Spleen (tissue), 11 donors: ENCODE measurements around the gene SMOC2. TPM values are rescaled to one million over a fixed set of nuclear protein-coding genes. Genes with fewer than 3 reads are reported as not detected.

Source experiments
- DNase-seq: peaks from one replicate; pipeline ENCODE4 v3.0.0-alpha.2; 2020
- H3K27ac ChIP-seq, 8 donors: fragments of 200-600 bp; sonication (generic) in 7 of 8; 1 replicate in 4 of 8; 2 replicates in 4 of 8; pipeline versions ENCODE4 v1.5.0 to v1.8.0; 2016 to 2021; ENCODE audit warnings: inconsistent platforms in 4 of 8, mild to moderate bottlenecking in 4 of 8, moderate library complexity in 1 of 8
- H3K27me3 ChIP-seq, 7 donors: fragments of 200-600 bp; sonication (generic) in 6 of 7; replicated peaks in 1 of 7; 1 replicate in 4 of 7; 2 replicates in 3 of 7; pipeline versions ENCODE4 v1.5.0 to v1.8.0; 2016 to 2021; ENCODE audit warnings: inconsistent platforms in 3 of 7, mild to moderate bottlenecking in 1 of 7
- H3K36me3 ChIP-seq, 6 donors: fragments of 200-600 bp; sonication (generic) in 5 of 6; 1 replicate in 4 of 6; 2 replicates in 2 of 6; pipeline versions ENCODE4 v1.5.0 to v1.8.0; 2016 to 2021; ENCODE audit warnings: inconsistent platforms in 2 of 6
- H3K4me1 ChIP-seq, 6 donors: fragments of 200-600 bp; sonication (generic) in 5 of 6; 1 replicate in 3 of 6; 2 replicates in 3 of 6; pipeline versions ENCODE4 v1.5.0 to v1.8.0; 2016 to 2021; ENCODE audit warnings: inconsistent platforms in 3 of 6
- H3K4me3 ChIP-seq, 8 donors: fragments of 200-600 bp; sonication (generic) in 7 of 8; 1 replicate in 4 of 8; 2 replicates in 4 of 8; pipeline versions ENCODE4 v1.5.0 to v1.8.0; 2016 to 2021; ENCODE audit warnings: inconsistent platforms in 4 of 8, mild to moderate bottlenecking in 4 of 8, moderate library complexity in 2 of 8
- H3K9me3 ChIP-seq, 8 donors: fragments of 200-600 bp; sonication (generic) in 7 of 8; 1 replicate in 4 of 8; 2 replicates in 4 of 8; pipeline versions ENCODE4 v1.5.0 to v1.8.0; 2016 to 2021; ENCODE audit warnings: inconsistent platforms in 4 of 8
- POLR2A ChIP-seq, 3 donors: fragments of 450-650 bp; IDR thresholded peaks; one replicate each; pipeline ENCODE4 v1.5.1; 2017; ENCODE audit warnings: antibody characterized with exemption in 3 of 3, mild to moderate bottlenecking in 1 of 3
- POLR2AphosphoS5 ChIP-seq, 3 donors: sonication (generic); formaldehyde crosslinking; IDR thresholded peaks; one replicate each; pipeline ENCODE4 v1.5.1; 2017; ENCODE audit warnings: antibody characterized with exemption in 3 of 3
- WGBS, 5 donors: extraction: QIAGEN DNeasy Blood & Tissue Kit in 3 of 5; methylation state at CpG; one replicate each; pipeline versions ENCODE4 v1.1.5 to v1.1.7; 2013 to 2018; 5-methylcytosine and 5-hydroxymethylcytosine counted together
- intact Hi-C: fragments of 100-400 bp; cut with DNase I; formaldehyde crosslinking; loops from one replicate; pipeline ENCODE4 v1.15.0; 2023; ENCODE audit warnings: low total_unique reads
- polyA plus RNA-seq, 3 donors: library from polyadenylated mRNA; stranded (reverse); fragments of 200-250 nt; gene quantifications; one replicate each; pipeline ENCODE4 v1.2.1, GENCODE V29; 2013
- total RNA-seq, 7 donors: library from RNA; depleted of rRNA in 3 of 7; stranded (reverse); fragments of >200 nt in 3 of 7; fragmentation: NEBNext Ultra II Directional in 4 of 7; extraction: Animal tissue kit (Norgen Biotek cat#: 25700) in 4 of 7; gene quantifications; one replicate each; pipeline versions ENCODE4 v1.1.0 to v1.2.1, GENCODE V29; 2016 to 2021
- TF ChIP-seq, protein P1 (sequence below), 11 experiments: fragments of 200-600 bp in 7 of 11; fragments of 450-650 bp in 4 of 11; sonication (generic) in 4 of 11; IDR thresholded peaks in 8 of 11; conservative IDR thresholded peaks in 3 of 11; 1 replicate in 7 of 11; 2 replicates in 4 of 11; pipeline versions ENCODE4 v1.4.0 to v1.8.0; 2016 to 2021; ENCODE audit warnings: antibody characterized with exemption in 11 of 11, inconsistent platforms in 4 of 11, mild to moderate bottlenecking in 1 of 11
- donor health status: healthy with polysubstance abuse.
- donor health status: DM: no; HTN: no; CAD: no; lungs with moderate emphysema.
- donor health status: DM: no; HTN: no; CAD: no.
- donor health status: Bipolar disorder and iron deficiency.
- donor health status: healthy.
- donor health status: DM: no; HTN: no; CAD: no.
- donor health status: DM: yes; HTN: yes; CAD: no.

Gene SMOC2
- total and polyA plus RNA-seq, 10 donors: 0.94 to 7.6 (median 1.8) TPM

DNA sequence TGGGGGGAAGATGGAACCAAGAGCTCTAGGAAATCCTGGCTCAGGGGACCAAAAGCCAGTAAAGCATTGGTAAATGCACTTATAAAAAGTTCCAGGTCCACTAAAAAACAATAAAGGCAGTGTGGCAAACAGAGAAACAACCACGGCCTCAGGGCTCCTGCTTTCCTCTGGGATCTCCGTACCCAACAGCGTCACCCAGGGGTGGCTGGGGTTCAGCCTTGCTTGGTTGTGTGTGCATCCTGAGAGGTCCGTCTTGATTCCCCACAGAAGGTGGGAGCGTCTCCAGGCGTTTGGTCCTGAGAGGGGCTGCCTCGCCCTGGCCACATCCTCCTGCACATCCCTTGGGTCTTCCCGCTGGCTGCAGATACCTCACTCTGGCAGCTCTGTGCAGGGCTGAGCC, 60.6 kb downstream of the SMOC2 start:
- no peak for DNase-seq
- no peaks in the 10 kb centered on the region for H3K9me3 ChIP-seq
- no peak overlapping the region for H3K27ac ChIP-seq
- H3K4me3 ChIP-seq: no peak overlapping the region
- peaks cover 0 to 9% (median 0%) of the 10 kb centered on the region in 7 donors for H3K27me3 ChIP-seq
- intact Hi-C loops: no loop called here
- H3K36me3 ChIP-seq: no peaks in the 10 kb centered on the region
- 73 to 91% (median 78%) methylated on average over 8 of the region's 8 CpGs for WGBS, 5 donors
- H3K4me1 ChIP-seq: no peaks in the 10 kb centered on the region
- no peak for TF ChIP-seq POLR2AphosphoS5 (IDR thresholded peaks at IDR 0.05)
- TF ChIP-seq, protein P1, sequence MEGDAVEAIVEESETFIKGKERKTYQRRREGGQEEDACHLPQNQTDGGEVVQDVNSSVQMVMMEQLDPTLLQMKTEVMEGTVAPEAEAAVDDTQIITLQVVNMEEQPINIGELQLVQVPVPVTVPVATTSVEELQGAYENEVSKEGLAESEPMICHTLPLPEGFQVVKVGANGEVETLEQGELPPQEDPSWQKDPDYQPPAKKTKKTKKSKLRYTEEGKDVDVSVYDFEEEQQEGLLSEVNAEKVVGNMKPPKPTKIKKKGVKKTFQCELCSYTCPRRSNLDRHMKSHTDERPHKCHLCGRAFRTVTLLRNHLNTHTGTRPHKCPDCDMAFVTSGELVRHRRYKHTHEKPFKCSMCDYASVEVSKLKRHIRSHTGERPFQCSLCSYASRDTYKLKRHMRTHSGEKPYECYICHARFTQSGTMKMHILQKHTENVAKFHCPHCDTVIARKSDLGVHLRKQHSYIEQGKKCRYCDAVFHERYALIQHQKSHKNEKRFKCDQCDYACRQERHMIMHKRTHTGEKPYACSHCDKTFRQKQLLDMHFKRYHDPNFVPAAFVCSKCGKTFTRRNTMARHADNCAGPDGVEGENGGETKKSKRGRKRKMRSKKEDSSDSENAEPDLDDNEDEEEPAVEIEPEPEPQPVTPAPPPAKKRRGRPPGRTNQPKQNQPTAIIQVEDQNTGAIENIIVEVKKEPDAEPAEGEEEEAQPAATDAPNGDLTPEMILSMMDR (IDR thresholded peaks at IDR 0.05 in 8 of 11, conservative IDR thresholded peaks at IDR 0.05 in 3 of 11): no peak

DNA sequence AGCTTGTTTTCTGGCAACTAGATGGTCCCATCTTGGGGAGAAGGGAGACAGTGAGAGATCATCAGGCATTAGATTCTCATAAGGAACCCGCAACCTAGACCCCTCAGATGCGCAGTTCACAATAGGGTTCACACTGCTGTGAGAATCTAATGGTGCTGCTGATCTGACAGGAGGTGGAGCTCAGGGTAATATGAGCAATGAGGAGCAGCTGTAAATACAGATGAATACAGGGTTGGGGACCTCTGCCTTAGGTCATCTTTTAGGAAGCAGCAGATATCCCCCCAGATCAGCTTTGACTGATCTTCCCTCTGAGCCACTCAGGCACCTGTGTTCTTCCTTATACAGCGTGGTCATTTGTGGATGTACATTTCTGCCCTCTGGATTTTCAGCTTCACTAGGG, 63.4 kb downstream of the SMOC2 start:
- H3K27me3 ChIP-seq: no peaks in the 10 kb centered on the region
- TF ChIP-seq, protein P1 (IDR thresholded peaks at IDR 0.05 in 8 of 11, conservative IDR thresholded peaks at IDR 0.05 in 3 of 11): no peak
- TF ChIP-seq POLR2A (IDR thresholded peaks at IDR 0.05): no peak
- no peak for TF ChIP-seq POLR2AphosphoS5 (IDR thresholded peaks at IDR 0.05)

DNA sequence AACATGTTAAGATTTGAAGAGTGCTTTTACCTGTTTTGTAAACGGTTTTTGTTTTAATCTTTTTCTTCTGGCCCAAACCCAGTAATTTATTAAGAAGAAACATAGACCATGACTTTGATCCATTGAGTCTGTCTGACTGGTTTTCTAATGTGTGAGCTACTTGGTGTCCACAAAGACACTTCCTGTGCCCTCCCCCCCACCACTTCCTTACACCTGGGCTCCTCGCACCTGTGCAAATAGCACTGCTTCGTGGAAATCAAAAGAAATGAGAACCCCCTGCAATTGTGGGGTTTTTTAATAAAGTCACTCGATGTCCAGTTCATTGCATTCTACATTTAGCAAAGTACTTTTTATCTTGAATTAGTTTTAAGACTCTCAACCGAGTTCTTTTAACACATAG, 65.5 kb downstream of the SMOC2 start:
- TF ChIP-seq POLR2A (IDR thresholded peaks at IDR 0.05): no peak
- TF ChIP-seq POLR2AphosphoS5 (IDR thresholded peaks at IDR 0.05): no peak
- TF ChIP-seq, protein P1 (IDR thresholded peaks at IDR 0.05 in 8 of 11, conservative IDR thresholded peaks at IDR 0.05 in 3 of 11): no peak
- intact Hi-C loops: no loop called here
- H3K27ac ChIP-seq: no peak overlapping the region
- no peak for DNase-seq
- 54 to 70% (median 65%) methylated on average over 5 of the region's 5 CpGs for WGBS, 5 donors
- H3K4me3 ChIP-seq: no peak overlapping the region
- no peaks in the 10 kb centered on the region for H3K9me3 ChIP-seq
- no peaks in the 10 kb centered on the region for H3K27me3 ChIP-seq
- H3K36me3 ChIP-seq: no peaks in the 10 kb centered on the region
- no peaks in the 10 kb centered on the region for H3K4me1 ChIP-seq

More for the DNA sequence above, 63.4 kb downstream of the SMOC2 start:
- intact Hi-C loops: no loop called here
- Histone ChIP-seq H3K27ac (no peak overlapping the region), H3K36me3 (no peaks in the 10 kb centered on the region), H3K4me1 (no peaks in the 10 kb centered on the region), H3K4me3 (no peak overlapping the region), H3K9me3 (no peaks in the 10 kb centered on the region)
- WGBS, 5 donors: 85 to 100% (median 93%) methylated on average over 3 of the region's 3 CpGs
- no peak for DNase-seq

DNA sequence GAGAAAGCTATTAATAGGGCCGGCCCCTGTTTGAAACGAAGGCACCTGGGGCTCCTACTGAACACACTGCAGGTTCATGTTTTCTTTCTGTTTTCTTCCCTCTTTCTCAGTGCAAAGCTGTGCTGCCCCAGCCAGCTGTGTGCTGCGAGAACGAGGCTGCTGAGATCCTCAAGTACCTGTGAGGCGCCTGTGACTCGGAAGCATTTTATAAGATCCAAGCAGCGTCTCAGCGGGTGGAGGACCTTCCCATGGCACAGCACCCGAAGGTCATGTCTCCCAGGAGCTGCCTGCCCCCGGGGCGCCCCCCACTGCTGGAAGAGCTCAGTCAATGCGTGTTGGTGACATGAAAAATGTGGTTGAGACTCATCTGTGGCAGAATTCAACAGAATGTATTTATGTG, 66.3 kb downstream of the SMOC2 start:
- WGBS, 5 donors: 71 to 80% (median 78%) methylated on average over 12 of the region's 12 CpGs
- intact Hi-C loops: no loop called here
- no peak overlapping the region for H3K27ac ChIP-seq
- TF ChIP-seq, protein P1 (IDR thresholded peaks at IDR 0.05 in 8 of 11, conservative IDR thresholded peaks at IDR 0.05 in 3 of 11): no peak
- DNase-seq: no peak
- no peaks in the 10 kb centered on the region for H3K9me3 ChIP-seq
- H3K27me3 ChIP-seq: no peaks in the 10 kb centered on the region
- H3K4me1 ChIP-seq: no peaks in the 10 kb centered on the region
- no peaks in the 10 kb centered on the region for H3K36me3 ChIP-seq
- no peak overlapping the region for H3K4me3 ChIP-seq
